ENCODE data around the gene ADAMTSL2.
A peak's percentile ranks its signal among the peaks of the same experiment; 100 is the strongest.

Gene ADAMTSL2

DNA sequence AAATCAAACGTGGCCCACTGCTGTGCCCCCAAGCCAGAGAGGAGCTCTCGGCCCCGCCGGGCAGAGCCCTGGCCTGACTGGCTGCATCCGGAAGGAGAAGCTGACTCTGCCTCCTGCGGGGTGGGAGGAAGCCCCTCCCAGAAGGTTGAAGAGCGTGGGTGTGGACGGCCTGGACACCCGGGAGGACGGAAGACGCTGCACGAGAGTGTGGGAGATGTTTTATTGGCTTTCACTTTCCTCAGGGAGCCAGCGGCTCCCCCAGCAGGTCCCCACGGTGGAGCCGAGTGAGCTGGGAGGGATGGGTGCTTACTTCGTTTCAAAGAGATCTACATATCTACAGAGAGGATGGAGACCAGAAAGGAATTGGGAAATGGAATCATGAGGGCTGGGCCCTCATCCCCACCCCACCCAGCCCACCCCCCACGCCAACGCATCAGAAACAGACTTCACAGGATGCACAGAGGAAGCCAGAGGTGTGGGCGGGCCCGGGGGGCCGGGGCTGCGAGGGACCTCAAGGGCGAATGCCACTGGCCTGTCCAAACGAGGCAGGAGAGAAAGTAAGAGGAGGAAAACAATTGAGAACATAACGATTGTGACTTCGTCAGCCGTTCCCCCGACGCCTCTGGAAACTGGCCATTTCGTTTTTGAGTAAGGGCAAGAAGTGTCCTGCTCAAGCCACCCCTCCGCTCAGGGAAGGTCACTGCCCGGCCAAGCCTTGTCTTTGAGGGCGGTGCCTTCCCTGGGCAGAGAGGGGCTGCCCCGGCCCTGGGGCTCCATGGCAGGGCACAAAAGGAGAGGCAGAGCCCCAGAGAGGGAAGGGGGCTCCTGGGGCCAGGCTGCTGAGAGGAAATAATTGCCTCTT, 42.6 kb downstream of the ADAMTSL2 start:
- DNase-seq: no peak

DNA sequence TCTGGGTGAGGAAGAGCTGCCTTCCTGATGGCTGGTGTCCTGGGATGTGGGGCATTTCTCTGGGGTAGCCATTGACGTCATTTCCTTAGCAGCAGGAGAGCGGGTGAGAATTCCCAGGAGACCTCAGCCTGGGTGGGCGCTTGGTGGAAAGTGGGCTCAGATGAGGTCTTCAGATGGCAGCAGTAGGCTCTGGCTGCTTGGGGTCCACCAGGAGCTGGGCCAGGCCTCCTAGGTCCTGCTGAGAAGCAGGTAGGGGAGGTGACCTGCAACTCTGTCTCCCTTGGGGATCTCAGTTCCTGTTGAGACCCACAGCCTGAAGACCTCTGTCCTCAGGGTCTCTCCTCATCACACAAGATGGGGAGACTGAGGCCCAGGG, 43.2 kb downstream of the ADAMTSL2 start:
- DNase-seq: no peak

DNA sequence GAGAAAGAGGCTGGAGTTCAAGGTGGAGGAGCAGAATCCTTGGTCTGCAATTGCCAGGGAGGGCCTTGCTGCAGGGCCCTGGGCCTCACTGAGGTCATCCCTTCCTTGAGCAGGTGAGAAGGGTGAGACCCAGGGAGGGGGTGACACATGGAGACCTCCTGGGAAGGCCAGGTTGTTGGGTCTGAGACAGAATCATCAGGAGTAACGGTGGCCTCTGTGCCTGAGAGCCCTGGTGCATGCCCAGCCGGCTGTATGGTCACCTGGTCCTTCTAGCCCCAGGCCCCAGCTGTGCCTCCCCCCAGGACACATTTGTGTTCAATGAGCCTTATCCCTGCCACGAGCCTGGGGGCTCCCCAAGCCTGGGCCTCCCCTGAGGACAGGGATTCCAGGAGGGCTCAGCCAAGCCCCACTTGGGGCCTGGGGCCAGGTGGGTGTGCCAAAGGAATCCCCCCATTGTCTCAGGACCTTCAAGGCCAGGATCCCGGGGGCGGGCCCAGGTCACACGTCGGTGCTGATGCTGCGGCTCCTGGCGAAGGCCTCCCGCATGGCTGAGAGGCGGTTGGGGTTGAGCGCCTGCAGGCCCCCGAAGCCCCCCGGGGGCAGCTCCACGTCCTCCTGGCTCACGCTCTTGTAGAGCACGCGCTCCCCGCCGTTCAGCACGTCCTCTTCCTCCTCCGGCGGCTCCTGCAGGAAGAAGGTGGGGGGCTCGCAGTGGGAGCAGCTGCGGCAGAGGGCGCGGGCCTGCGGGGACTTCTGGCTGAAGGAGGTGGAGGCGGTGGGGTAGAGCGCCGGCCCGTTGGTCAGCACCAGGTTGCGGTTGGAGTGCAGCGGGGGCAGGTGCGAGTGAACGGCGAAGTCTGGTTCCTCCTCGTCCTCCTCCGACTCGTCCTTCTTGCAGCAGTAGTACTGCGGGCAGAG, 44.3 kb downstream of the ADAMTSL2 start:
- no peak for DNase-seq

DNA sequence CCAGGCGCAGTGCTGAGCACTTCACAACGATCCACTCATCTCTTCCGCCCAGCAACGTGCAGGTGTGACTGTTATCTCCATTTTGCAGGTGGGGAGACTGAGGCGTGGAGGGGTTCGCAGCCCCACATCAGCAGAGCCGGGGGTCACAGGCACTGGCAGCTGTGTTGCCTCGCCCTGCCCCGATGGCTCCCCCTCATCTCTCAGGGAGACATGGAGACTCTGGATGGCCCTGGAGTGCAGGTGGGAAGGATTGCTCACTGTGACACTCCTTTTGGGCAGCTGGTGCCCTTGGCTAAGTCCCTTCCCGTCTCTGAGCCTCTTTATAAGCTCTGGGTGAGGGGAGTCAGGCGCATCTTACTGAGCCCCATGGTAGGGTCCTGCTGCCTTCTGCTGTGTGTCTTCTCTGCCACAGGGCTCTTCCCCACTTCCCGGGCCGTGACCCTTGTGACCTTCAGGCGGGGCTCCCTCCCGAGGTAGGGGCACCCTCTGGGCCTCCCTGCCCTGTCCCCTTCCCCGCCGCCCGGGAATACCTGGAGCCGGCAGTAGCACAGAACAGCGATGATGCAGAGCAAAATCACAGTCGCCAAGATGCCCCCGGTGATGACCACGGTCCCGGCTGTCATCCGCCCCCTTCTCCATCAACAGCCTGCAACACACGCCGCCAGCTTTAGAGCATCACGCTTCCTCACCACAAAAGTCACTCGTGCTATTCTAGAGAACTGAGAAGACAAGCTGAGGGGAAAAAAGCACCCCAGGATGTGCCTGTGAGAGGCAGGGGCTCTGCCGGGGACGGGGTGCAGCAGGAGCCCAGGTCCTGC, 45.3 kb downstream of the ADAMTSL2 start:
- no peak for DNase-seq

DNA sequence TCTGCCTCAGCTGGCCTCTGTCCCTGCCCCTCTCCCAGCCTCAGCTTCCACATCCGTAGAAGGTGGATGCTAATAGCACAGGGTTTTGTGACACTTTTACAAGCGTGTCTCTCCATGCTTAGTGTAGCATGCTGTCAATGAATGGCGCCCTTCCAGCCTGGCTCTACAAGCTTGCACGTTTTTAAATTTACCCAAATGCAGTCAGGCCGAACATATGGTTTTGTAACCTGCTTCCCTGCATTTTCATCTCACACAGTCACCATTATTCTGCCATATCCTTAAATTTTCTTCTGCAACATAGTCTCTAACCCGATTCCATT, 45.9 kb downstream of the ADAMTSL2 start:
- peak; percentile 80 for DNase-seq

DNA sequence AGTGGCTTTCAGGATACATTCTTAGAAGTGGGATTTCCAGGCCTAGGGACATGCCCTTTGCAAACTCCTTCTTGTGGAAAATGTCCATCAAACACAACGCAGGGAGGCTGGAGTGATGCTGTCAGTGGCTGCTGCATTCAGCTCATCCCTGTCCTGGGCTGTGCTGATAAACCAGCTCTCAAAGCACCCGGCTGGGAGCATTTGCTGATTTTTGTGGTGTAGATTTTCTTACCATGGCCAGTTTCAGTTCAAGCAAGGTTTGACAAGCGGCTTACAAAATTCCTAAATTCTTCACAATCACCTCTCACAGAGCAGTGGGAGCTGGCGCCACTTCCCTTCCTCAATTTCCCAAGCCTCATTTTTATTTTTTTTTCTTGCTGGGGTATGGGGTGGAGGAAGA, 46.5 kb downstream of the ADAMTSL2 start:
- no peak for DNase-seq

DNA sequence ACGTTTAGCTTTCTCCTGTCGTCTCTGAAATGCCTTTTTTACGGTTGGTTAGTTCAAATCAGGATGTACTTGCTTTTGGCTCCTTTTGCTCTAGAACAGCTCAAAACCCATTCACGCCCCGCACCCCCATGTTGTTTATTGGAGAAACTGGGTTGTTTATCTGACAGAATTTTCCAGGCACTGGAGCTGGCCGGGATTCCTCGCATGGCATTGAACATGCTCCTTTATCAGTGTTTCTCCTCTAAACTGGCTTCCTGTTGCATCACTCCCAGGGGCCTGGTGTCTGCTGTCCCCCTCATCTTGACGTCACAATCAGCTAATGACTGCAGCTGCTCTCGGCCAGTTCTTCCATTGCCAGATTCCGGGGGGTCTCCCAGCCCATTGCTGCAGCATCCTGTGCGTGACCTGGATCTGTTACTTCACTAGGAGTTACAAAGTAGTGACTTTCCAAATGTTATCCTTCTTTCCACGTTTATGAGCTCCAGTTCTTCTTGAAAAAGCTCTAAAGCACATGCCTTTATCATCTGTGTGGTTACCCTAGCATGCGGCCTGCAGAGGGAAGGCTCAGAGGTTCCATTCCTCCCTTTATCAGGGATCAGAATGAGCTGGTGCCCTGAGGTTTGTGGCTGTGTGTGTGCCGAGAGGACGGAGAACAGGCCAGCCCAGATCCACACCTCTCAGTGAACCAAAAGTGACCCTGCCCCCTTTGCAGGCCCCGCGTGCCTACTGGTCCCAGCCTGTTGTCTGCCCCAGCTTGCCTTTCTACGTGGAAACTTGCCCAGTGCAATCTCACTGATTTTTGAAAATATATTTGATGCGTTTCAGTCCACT, 47.2 kb downstream of the ADAMTSL2 start:
- no peak for DNase-seq

DNA sequence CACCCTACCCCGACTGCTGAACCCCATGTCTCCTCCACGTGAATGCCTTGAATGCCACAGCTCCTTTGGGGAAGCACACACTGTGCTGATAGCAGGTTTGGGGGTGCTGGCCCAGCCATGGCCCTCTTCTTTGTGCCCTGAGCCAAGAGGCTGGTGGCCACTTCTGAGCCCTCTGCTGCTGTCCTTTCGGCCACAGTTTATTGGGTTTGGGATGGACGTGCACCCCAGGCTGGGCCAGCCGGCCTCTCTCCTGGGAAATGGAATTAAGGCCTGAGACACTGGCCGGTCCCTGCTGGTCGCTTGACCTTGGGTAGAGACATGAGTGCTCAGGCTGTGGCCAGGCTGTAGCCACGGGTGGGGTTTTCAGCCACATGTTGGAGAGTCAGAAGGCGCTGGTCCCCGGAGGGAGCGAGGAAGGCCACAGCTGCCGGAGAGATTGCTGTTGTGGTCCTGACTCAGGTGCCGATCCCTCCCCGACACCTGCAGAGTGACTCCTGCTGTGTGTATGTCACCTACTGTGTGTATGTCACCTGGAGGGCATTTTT, 48.1 kb downstream of the ADAMTSL2 start:
- DNase-seq: no peak

DNA sequence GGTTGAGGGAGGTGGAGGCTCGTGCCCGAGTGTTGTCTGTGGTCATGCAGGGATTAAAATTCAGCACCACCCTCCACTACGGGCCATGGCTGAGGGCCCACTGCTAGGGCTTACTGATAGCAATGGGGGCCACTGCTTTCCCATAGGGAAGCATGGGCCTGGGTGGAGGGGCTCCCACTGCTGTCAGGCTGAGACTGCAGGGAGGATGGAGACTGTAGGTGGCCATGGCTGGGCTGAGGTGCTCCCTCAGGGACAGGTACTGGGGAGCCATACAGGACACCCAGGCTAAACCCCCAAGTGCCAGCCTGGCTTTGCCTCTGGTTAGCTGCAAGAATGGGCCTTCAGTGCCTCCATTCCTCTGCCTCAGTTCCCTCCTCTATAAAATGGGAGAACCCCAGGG, 48.6 kb downstream of the ADAMTSL2 start:
- no peak for DNase-seq

DNA sequence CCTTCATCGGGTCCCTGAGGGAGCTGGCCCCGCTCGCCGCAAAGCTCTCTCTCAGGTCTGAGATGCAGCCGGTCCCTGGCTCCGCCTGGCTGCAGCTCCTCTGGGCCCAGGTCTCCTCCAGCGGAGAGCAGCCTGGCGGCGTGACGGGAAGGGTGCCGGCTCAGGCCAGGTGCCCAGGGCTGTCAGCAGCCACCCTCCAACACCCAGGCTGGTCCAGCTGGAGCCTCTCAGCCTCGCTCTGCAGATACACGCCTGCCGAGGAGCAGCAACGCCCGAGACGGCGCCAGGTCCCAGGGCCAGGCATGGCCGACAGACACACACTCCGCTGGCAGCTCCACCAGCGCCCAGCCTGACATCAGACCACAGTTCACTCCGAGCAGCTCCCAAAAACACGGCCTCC, 49.1 kb downstream of the ADAMTSL2 start:
- DNase-seq: peak; percentile 45

DNA sequence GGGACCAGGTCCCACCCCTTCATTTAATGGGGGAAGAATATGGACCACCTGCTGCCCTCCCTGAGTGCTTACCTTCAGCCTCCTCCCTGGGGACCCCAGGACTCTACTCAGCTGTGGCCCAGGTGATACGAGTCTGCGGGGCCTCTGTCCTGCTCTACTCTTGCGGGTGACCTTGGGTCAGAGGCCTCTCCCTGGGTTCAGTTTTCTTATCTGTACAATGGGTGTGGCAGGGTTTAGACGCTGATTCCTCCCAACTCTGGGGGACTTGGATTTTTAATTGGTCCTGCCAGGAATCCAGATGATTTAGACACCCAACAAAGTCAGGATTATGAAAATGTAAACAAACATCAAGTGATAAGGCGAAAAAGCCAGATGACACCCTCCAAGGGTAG, 49.7 kb downstream of the ADAMTSL2 start:
- no peak for DNase-seq

DNA sequence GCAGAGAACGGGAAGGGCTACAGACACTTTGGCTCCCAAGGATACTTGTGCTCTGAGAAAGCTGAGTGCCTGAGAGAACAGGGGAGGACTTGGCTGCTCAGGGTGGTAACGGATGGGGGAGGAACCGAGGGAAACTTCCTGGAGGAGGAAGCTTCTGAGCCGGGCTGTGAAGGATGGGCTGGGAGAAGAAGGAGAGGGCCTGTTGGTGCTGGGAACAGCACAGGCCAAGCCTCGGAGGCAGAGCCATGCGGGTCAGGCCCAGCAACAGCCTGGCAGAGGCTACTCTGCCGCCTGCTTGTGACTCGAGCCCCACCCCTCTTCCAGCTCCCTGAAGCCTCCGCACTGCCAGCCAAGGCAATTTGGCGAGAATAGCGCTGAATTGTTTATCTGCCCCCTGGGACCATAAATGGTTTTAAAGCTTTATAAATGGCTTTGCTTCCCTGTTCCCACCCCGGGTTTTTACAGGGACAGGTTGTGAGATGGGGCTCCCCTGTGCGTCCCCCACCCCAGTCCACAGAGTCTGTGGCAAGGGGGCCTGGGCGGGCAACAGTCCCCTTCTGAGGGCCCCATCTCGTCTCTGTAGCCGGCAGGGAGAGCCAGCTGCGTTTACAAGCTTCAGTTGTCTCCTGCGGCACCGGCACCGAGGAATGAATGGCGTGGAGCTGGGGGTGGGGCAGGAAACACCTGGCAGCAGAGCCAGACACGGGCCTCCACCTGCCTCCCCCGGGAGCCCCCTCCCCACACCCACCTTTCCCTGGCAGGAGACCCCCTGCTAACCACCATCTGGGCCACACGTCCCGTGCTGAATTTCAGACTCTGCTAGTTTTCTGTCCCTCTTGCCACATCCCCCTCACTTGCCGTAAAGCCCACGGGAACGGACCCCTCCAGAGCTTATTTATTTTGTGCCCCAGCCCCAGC, 50.3 kb downstream of the ADAMTSL2 start:
- DNase-seq: peak; percentile 88

DNA sequence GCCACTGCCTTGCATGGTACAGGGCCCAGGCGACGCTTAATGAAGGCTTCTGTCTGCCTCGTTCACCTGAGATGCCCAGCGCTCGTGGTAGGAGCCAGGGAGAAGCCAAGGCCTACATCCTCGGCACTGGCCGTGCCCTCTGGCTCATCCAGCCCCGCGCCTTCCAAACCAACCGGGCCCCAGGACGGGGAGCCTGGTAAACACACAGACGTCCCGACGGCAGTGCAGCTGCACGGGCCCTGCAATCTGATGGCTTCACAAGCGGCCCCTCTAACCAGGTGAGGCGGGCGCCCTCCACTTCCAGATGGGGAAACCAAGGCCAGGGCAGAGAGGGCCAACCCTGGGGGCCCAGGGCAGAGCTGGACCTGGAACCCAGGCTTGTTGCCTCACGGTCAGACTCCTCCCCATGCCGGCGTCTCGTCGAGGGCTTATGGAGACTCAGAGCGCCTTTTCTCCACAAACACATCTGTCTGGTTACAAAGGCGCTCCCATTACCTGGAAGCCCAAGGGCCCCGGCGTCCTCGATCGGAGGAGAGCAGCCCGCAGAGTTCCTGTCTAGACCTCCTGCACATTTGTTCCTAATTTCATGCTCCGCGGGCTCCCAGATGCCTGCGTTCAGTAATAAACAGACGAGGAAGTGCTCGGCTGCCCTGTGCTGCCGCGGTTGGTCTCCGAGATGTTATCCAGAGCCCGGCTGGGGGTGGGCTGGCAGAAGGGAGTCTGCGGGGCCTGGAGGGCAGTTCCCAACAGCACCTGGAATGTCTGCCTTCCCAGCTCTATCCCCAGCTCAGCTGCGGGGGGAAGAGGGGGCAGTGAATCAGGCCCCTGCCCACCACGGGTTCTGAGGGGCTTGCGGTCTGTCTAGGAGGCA, 51.2 kb downstream of the ADAMTSL2 start:
- peak; percentile 27 for DNase-seq

DNA sequence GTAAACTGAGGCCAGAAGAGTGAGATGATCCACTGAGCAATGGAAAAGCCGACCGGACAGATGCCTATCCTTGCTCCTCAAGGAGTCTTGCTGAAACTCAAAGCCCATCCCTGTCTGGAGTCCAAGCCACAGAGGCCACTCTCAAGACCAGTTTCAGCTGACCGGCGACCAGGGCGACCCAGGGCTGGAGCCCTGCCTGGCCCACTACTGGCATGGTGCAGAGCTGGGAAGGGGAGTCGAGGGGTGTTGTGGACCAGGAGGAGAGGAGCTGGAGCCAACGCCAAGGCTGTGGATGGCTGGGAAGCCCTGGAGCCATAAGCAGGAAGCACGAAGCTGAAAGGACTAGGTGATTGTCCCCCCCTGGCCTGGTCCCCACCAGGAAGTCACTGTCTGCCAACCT, 52.5 kb downstream of the ADAMTSL2 start:
- DNase-seq: no peak

DNA sequence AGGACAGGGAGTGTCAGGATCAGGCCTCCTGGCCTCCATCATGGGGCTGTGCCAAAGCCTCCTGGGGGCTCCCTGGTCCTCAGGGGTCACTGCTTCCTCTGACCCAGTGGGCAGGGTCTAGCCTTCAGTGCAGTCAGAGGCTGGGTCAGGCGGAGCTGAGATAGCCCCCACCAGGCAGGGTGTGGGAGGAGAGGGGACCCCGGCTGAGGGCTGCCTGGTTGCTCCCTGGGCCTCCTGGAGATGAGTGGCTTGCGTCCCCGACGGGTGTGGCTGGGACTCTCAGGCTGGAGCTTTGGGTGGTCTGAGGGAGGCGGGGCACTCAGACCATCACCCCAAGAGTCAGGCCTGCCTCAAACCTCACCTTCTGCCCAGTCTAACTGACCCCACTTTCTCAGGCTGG, 53.0 kb downstream of the ADAMTSL2 start:
- DNase-seq: no peak

DNA sequence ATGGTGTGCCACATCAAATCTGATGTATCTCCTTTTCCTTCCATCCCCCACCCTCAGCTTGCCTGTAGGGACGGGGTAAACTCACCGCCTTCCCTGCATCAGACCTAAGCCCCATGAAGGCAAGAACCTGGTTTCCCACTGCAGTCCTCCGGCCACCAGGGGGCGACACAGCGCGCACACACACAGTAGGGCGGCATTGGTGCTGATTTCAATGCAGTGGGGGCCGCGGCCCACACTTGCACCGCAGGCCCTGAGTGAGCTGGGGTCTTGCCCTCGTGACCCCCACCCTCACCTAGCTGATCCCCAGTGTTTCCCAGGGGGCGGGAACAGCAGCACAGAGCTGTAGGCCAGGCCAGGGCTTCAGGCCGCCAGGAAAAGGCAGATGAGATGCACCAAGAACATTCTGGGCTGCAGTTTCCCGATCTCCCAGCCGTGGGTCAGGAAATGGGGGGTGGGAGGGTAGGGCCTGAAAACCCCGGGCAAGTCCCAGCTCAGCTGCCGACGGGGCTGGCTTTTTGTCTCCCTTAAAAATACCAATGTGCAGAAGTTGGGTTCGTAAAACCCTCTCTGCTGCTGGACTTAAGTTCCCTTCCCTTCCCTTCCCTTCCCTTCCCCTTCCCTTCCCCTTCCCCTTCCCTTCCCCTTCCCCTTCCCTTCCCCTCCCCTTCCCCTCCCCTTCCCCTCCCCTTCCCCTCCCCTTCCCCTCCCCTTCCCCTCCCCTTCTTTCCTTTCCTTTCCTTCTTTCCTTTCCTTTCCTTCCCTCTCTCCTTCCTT, 55.1 kb downstream of the ADAMTSL2 start:
- no peak for DNase-seq

DNA sequence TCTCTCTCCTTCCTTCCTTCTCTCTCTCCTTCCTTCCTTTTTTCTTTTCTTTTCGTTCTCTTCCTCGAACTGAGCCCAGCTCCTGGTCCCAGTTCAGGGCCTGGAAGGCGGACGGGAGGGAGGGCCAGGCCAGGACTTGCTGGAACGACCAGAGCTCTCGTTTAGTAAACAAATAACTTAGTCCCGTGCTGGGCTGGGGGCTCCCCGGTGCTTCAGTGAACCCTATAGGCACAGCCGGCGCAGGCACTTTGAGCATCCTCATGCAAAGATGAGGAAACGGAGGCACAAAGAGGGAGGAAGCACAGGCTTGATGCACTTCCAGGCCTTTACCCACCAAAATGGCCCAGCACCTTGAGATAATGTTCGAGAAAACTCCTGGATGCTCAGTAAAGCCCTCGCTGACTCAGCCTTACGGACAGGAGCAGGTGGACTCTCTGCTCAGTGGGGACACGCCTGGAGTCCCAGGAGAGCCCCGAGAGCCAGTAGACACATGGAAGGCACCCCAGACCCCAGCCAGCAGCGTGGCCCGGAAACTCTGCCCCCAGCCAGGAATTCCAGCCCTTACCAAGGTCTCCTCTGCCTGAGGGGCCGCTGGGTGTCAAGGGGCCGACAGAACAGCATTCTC, 55.8 kb downstream of the ADAMTSL2 start:
- DNase-seq: no peak

DNA sequence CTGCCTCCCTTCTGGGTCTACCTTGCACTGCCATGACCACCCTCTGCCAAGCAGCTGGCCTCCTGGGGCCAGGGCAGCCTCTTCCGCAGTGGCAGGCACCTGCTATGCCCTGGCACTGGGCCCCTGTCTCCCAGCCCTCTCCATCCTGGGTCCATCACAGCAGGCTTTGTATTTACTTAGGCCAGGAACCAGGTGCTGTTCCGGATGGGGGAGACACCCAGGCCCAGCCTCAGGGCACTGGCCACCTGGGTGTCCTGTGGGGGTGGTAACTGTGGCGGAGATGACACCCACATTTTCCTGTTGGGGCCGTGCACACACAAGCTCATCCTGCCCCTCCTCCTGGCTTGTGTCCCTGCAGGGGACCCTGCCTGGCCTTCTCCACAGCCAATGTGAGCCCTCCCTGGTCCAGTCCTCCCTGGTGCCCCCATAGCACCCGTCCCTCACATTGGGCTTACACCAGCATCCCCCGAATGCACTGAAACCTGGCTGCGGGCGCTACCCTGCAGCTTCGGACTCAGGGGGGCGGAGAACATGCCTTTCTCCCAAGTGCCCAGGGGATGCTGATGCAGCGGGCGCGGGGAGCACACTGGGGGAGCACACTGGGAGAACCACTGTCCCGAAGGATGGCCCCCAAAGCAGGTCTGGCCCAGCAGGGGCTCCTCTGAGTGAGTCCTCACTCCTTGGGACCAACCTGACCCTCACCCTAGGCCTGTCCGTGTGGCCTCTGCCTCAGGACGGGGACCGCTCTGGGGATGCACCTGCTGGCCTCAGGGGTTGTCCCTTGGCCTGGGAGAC, 56.8 kb downstream of the ADAMTSL2 start:
- peak; percentile 8 for DNase-seq

All from DMS79 (cell line).